ENCODE results near the gene LMCD1.

The LMCD1 gene

DNA sequence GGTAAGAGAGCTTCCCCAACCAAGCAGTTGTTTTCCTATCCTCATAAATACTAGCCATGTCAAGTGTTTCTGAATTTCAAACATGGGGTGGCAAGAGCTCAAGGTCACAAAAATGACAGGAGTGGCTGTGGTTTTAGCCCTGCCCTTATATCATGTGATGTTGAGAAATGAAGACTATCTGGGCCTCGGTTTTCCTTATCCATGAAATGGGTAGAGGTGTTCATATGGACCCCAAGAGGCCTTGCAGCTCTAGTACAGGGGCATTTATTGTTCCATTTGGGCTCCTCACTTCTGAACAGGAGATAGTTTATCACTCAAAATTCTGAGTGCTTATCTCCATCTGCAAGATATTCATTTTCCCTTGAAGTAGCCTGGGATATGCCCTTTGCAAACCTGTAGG is 35.8 kb downstream of the LMCD1 start:
- DNase-seq (ENCODE audit: low spot score), result no peak

DNA sequence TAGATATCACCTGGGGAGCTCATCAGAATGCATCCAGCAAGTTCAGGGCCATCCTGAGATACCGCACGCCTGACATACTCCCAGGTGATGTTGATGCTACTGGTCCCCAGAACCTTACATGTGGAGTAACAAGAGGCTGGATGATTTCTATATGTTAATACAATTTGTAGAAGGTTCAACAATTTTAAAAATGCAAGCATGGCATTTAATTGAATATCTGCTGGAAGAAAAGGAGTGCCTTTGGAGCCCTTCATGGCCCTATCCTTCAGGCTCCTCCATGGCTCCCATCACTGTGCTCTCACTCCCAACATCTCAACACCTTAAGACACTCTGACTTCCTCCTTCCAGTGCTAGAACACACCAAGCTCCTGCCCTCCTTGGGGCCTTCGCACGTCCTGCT is 36.6 kb downstream of the LMCD1 start:
- DNase-seq (ENCODE audit: low spot score), result no peak

DNA sequence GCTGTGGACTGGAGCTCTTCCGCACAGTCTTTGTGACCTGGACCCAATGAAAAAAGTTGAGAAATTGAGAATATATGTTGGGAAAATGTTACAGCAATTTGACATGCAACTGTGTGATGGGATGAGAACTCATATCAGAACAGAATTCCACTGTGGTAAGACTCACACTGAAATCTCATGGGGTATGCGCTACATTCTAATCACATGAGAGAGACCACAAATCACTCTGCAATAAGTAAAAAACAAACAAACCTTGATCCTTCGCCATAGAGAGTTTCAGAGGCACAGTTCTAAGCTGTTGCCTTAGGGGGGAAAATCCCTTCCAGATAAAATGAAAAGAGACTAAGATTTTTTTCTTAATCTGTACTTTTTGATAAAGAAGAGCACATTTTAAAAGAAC is 37.3 kb downstream of the LMCD1 start:
- no peak for DNase-seq (ENCODE audit: low spot score)

DNA sequence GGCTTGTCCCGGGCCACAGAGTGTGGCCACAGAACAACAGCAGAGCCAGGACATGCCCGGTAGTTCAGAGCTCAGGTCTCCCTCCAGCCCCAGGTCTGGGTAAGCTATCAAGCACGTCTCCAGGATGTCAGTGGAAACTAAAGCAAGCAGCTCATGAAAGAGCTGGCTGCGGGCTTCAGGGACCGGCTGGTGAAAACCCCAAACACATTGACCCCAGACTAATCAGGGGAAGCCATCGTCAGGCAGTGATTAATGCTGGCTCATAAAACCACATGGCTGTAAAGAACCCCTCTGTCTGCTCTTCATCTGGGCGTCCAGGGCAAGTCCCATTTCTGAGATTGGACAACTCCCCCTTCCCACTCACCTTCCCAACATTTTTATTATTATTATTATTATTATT is 37.8 kb downstream of the LMCD1 start:
- DNase-seq (ENCODE audit: low spot score), result no peak

DNA sequence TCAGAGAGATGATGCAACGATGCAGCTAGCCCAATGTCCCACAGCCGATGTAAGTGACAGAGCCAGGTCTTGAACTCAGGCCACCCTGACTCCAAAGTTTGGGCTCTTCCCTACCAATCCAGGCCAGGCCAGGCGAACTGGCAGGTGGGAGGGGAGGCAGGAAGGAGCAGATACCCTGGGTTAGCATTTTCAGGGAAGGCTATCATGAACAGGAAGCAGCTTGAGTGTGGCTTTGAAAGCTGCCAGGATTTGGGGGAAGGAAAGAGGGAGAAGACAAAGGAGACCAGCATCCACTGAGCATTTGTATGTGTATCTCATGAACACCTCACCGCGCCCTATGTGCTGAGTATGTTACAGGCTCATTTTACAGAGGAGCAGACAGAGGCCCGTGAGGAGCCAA is 38.8 kb downstream of the LMCD1 start:
- DNase-seq (ENCODE audit: low spot score), result no peak

DNA sequence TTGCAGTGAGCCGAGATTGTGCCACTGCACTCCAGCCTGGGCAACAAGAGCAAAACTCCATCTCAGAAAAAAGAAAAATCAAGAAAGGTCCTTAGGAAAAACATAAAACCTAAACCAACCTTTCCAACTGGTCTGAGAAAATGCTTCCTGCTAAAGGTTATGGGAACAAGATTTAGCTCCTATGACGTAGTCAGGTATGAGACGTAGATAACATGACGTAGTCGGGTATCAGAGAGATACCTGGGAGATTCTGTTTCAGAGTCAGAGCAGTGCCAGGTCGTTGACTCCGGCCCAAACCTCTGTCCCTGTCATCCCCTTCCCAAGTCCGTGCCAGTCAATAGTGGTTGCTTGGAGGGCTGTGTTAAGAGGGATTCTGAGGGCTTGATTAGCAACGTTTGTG is 39.9 kb downstream of the LMCD1 start:
- no peak for DNase-seq (ENCODE audit: low spot score)

DNA sequence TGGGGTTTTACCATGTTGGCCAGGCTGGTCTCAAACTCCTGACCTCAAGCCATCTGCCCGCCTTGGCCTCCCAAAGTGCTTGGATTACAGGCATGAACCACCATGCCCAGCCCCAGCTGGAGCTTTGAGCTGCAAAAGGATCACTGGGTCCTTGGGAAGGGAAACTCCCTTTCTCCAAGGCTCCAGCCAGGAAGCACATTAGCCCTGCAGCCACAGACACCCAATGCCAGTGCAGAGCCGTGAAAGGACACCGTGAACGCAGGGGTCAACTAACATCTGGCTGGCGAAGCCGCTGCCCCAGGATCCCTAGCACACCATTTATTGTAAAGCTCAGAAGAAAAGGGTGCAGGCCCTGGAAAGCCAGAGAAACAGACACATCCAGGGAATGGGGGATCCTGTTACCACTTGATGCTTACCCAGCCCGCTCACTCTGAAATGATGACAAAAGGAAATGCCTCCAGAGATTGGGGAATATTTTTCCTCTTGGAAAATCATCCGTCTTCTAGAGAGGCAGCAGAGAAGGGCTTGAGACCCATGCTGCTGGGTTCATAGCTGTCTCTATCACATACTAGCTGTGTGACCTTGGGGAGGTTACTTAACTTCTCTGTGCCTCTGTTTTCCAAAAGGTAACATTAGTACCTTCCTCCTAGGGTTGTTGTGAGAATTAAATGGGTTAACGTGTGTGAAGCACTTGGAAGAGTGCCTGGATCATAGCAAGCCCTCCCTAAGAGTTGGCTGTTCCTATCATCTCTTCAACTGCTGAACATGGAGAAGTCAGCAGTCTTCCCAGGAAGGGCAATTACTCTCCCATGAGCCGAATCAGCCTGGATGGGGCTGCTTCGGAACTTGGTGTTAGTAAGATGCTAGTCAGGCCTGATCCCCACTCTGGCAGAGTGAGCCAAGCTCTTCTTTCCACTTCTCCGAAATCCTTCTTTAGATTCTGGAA is 40.8 kb downstream of the LMCD1 start:
- no peak for DNase-seq (ENCODE audit: low spot score)

DNA sequence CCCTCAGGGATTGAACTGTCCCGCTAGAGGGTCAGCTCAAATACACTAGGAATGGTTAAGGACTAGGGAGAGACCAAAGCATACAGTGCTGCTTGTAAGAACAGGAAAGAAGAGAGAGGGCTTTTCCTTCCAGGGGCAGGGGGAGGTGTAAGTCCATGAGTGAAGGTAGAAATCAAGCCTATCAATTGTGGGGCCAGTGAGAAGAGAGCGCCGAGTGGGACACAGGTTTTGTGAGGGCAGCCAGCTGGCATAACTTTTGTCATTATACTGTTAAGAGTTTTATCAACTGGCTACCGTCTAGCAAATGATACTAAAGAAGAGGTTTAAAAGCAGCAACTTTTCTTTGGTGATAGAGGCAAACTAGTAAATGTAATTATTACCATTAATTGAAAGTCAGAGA is 45.0 kb downstream of the LMCD1 start:
- no peak for DNase-seq (ENCODE audit: low spot score)

DNA sequence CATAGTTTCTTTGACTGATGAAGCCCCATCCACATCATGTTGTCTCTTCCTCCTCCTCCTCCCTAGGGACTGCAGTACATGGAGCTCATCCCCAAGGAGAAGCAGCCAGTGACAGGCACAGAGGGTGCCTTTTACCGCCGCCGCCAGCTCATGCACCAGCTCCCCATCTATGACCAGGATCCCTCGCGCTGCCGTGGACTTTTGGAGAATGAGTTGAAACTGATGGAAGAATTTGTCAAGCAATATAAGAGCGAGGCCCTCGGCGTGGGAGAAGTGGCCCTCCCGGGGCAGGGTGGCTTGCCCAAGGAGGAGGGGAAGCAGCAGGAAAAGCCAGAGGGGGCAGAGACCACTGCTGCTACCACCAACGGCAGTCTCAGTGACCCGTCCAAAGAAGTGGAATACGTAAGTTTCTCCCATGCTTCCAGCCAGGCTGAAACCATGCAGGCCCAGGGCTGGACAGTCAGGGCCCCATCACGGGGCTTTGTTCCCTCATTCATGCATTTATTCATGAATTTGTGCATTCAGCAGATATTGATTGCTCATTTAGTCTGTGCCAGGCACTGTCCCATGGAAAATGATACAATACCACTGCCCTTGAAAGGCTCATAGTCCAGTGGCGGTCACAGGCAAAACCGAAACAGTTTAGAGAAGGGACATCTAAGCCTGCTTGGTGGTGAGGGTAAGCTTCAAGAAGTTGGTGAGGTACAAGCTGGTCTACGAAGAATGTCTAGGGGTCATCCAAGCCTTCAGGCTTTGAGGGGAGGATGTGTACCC is 47.1 kb downstream of the LMCD1 start:
- DNase-seq (ENCODE audit: low spot score), result no peak

DNA sequence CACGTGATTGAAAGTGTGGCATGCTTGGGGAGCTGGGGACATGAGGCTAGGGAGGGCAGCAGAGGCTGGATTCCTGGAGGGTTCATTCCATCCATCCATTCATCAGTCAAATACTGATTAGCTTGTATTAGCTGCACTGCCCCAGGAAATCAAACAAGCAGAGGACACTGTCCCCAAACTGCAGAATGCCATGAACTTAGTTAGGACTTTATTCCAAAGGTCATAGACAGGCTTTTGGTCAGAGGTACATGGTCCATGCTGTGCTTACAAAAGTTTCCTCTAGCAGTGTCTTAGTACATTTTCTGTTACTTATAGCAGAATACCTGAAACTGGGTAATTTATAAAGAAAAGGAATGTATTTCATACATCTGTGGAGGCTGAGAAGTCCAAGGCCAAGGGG is 47.7 kb downstream of the LMCD1 start:
- no peak for DNase-seq (ENCODE audit: low spot score)

DNA sequence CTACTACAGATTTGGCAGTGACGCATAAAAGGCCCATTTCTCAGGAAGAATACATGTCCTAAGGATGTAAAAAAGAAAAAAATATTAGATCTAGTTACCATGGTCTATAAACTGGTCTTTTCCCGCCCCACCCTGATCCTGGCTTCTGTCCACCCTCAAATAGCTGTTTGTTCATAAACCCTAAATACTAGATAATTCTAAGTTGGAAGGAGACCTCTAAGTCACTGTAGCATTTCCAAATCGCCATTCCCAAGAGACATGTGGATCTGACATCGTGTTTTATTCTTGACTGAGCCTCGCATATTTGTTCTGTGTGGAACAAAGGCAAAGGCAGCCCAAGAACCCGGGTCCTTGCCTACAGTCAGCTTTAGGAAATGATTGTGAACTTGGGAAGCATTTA is 49.0 kb downstream of the LMCD1 start:
- no peak for DNase-seq (ENCODE audit: low spot score)

DNA sequence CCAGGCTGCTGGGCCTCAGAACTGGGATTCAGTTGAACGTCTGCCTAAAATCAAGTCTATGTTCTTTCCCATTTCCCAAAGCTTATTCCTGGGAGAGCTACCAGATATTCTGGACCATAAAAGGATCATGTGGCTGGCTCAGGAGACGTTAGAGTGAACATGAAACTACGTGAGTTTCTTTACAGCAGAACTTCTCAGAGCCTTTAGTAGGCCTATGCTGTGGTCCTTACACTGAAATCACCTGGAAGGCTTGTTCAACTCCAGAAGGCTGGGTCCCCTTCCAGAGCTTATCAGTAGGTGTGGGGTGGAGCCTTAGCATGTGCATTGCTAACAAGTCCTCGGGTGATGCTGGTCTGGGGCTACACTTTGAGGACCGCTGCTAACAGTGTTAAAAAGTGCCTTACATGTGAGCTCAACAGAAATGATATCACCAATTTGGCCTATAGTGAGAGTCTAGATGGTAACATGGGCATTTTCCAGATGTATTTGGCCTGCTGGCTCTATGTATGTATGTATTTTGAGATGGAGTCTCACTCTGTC is 50.7 kb downstream of the LMCD1 start:
- no peak for DNase-seq (ENCODE audit: low spot score)

DNA sequence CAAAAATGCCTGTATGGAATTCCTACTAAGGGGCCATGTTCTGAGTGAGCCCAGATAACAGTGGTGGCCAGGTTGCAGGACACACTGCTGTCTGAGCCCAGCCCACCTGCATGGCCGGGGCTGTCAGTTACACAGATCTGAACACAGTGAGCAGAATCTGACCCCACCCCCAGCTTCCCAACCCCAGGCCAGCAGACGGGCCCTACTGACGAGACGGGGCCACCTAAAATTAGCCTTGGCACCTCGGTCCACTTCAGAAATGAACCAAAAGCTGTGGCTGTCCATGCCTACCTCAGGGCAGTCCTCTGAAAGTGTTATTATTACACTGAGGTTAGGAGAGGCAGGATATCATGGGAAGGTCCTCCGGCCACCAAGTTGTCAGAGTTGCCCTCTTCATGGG is 51.8 kb downstream of the LMCD1 start:
- no peak for DNase-seq (ENCODE audit: low spot score)

DNA sequence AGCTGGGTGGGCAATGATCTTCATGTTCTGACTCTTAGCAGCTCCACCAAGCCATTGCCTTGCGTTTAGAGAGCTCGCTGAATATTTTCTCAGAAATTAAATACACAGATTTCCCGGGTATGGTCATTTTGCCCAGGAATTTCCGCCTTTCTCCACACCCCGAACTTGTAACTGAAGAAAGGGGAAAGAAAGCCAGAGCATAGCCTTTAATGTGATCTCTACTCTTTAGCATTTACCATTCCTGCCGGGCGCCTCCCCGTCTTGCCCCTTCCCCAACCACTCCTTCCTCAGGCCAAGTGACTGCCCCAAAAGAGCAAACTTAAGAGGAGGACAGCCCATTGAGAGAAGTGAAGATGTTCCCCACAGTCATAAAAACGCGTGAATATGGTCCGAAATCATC is 53.1 kb downstream of the LMCD1 start:
- DNase-seq (ENCODE audit: low spot score), result no peak

DNA sequence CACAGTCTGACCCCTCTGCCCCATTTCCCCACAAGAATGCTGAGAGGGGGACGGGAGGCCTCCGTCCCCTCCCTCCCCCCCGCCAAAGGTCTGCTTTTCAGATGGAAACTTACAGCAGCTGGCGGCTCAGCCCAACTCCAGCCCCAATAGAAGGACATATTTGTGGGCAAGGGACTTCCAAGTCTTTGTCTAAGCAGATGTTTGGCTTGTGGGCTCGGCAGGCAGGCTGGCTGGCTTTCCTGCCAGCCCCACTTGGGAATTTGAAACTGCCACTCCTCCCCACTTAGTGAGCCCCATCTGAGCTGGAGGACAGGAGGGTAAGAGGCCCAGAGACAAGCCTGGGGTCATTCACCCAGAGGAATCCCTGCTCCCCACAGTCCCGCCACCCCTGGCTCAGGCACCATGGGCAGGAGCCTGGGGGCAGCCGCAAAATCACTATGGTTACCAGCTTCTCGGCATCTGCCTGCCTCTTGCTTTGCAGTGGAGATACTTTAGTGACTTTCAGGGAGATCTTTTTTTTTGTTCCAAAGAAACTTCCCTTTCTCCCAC is 53.6 kb downstream of the LMCD1 start:
- no peak for DNase-seq (ENCODE audit: low spot score)

DNA sequence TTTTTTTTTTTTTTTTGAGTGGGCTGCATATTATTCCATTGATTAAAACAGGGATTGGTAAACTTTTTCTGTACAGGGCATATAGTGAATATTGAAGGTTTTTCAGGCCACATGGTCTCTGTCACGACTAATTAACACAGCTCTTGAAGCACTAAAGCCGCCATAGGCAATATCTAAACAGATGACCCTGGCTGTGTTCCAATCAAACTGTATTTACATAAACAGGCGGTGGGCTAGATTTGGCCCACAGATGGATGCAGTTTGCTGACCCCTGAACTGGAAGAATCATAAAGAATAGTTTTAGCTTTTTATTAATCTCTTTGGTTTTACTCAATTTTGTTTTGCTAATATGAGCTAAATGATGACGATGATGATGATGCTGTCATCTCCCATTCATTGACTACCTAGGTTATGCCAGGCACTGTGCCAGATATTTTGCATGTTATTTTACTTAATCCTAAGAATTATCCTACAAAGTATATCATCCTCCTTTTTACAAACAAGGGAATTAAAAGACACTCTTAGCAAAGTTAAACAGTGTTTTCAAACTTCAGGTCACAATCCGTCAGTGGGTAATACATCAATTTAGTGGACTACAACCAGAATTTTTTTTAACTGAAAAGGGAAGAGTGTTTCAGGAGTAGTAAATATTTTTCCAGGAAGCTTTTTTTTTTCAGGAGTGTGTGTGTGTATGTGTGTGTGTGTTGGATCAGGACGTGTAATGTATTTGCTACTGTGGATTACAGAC is 54.3 kb downstream of the LMCD1 start:
- no peak for DNase-seq (ENCODE audit: low spot score)

DNA sequence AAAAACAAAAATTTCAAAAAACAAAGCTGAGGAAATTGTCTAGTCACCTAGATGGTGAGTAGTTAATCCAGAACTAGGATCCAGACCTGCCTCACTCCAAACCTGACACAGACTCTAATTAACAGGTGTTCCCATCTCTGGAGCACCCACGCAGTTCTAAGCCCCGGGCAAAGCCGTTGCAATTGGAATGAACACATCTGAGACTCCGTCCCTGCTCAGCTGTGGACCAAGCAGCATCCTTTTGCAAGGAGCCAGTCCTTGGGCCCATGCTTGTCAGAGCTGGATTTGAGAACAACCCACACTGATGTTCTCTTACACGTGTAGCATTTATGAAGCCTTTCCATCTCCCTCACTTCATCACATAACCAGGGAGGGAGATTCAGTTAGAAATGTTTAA is 54.8 kb downstream of the LMCD1 start:
- DNase-seq (ENCODE audit: low spot score), result no peak

DNA sequence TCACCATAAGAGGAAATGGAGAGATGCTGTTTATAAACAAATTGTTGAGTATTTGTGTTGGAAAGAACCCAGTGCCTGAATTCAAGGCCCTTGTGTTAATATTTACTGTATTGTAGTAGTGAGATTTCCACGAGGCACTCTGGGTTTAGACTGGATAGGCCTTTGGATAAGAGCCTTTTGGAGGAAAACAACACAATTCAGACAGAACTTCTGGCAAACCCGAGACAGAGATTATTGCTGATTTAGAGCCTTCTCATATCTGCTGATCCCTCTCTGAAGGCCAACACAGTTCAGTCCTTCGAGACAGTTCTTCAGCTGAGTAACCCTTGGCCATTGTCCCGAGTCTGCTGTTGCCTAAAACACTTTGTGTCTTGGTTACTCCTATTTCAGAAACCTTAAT is 55.7 kb downstream of the LMCD1 start:
- no peak for DNase-seq (ENCODE audit: low spot score)

DNA sequence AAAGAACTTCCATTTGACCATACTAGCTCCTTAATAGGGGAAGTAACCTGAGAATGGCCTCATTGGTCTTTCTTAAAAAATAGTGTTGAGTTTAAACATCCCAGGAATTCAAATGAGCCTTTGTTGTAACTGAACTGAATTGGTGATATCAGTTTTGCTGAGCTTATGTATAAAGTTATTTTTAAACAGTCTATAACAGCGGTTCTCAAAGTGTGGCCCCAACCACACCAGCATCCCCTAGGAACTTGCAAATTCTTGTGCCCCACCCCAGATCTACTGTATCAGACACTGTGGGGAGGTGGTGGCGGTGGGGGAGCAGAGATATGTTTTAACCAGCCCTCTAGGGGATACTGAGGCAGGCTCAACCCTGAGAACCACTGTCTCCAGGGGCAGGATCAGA is 57.0 kb downstream of the LMCD1 start:
- no peak for DNase-seq (ENCODE audit: low spot score)

DNA sequence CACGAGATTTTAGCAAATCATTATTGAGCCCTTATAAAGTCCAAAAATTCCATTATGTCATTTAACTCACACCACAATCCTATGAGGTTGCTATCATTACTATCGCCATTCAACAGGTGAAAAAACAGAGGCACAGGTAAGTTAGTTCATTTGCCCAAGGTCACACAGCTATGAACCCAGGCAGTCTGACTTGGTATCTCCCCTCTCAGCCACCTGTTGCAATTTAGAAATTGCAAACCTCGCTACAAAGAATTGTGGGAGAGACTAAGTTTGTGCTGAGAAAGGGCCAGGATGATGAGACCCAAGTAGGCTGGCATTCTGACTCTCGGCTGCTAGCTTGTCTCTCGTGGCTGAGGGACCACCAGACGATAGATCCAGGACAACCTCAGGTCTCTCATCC is 57.7 kb downstream of the LMCD1 start:
- no peak for DNase-seq (ENCODE audit: low spot score)

DNA sequence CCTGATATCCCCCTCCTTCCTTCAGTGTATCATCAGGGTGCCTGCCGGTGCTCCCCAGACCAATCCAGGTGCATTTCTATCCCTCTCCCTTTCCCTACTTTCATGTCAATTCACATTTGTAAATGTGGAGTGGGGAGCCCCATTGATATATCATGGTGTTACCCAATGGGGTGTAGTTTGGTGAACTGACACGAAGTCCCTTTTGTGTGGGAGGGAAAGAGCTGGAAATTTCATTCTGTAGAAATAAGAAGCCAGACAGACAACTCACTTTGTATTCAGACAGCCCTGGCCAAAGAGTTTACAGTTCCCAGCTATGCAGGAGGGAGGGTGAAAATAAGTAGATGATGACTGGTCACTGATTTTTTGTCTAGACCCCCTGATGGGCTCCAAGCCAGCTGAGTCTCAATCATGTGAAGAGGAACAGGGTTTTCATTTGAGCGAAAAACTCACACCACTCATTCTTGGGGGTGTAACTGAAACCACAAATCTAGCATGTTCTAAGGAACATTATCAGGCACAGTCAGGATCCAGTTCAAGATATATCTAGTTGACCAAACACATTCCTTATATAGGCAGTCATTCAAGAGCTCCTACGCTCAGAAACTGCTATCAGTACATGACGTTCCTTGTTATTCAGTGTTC is 58.9 kb downstream of the LMCD1 start:
- DNase-seq (ENCODE audit: low spot score), result no peak

DNA sequence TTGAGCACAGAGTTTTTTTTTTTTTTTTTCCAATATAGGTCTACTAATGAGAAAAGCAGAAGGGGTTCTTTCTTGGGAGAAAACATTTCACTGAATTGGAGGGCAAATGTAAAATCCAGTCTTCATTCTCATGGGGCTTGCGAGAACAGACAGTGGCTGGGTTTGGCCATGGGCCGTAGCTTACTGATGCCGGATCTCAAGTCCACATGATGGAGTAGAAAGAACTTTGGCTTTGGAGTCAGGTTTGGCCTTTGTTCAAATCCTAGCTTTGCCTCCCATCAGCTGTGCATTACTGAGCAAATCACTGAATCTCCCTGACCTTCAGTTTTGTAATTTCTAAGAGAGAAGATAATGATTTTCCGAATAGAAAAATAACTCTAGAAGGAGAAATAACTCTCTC is 59.7 kb downstream of the LMCD1 start:
- DNase-seq (ENCODE audit: low spot score), result no peak

Data from HuH-7.5 (cell line).